Transverse colon (tissue), 4 donors: ENCODE data around the gene PNRC2.

Experiments used
- CTCF ChIP-seq, 5 experiments: fragments of 200-600 bp in 3 of 5; fragments of 450-650 bp in 2 of 5; sonication (generic) in 3 of 5; IDR thresholded peaks; 1 replicate in 2 of 5; 2 replicates in 3 of 5; pipeline ENCODE4 v1.5.1; 2016 to 2017; ENCODE audit warnings: antibody characterized with exemption in 5 of 5, inconsistent platforms in 3 of 5, mild to moderate bottlenecking in 2 of 5, moderate library complexity in 1 of 5
- POLR2AphosphoS5 ChIP-seq, 3 donors: sonication (generic); formaldehyde crosslinking; IDR thresholded peaks; one replicate each; pipeline ENCODE4 v1.6.1; 2016; ENCODE audit warnings: antibody characterized with exemption in 3 of 3

GRCh38 chr1:23959461-23960290, at the start of gene PNRC2:
- peak in 1 of 5 experiments; percentile 10 for TF ChIP-seq CTCF (IDR thresholded peaks at IDR 0.05)
- peak; percentile 95 to 98 (median 96) for TF ChIP-seq POLR2AphosphoS5 (IDR thresholded peaks at IDR 0.05)
